Cardiac muscle cell (in vitro differentiated cells and primary cell): Measurements from ENCODE around the gene NAPB. TPM values are rescaled to one million over a fixed set of nuclear protein-coding genes. Genes with fewer than 3 reads are reported as not detected.

Experiments used
- DNase-seq, 2 donors: peaks; one replicate each; pipeline versions ENCODE4 v3.0.0 to v3.0.0-alpha.2; 2010 to 2017; ENCODE audit warnings: low read depth in 1 of 2, low spot score in 1 of 2
- H3K27ac ChIP-seq: fragments of 200-600 bp; sonication (generic); 2 replicates; pipeline ENCODE4 v1.5.1; 2016
- H3K27me3 ChIP-seq: fragments of 200-600 bp; sonication (generic); 2 replicates; pipeline ENCODE4 v1.6.0; 2016; ENCODE audit warnings: control low read depth
- H3K36me3 ChIP-seq: fragments of 200-600 bp; sonication (generic); 2 replicates; pipeline ENCODE4 v1.5.1; 2016; ENCODE audit warnings: control low read depth
- H3K4me1 ChIP-seq: fragments of 200-600 bp; sonication (generic); 2 replicates; pipeline ENCODE4 v1.8.1; 2017; ENCODE audit warnings: low read depth, mild to moderate bottlenecking, mixed run types
- H3K4me3 ChIP-seq: fragments of 200-600 bp; sonication (generic); 2 replicates; pipeline ENCODE4 v1.5.1; 2016; ENCODE audit warnings: mild to moderate bottlenecking
- H3K9me3 ChIP-seq: fragments of 200-600 bp; sonication (generic); 2 replicates; pipeline ENCODE4 v1.5.1; 2017; ENCODE audit warnings: low read depth, mild to moderate bottlenecking, control low read depth
- polyA plus RNA-seq: library from polyadenylated mRNA; unstranded; fragments of >200 nt; fragmentation: Nextera tagmentation; extraction: Ambion mirVana; gene quantifications from 2 replicates; pipeline ENCODE4 v1.2.1, GENCODE V29; 2016
- total RNA-seq: library from RNA; depleted of rRNA; stranded (reverse); fragments of >200 nt; gene quantifications from 2 replicates; pipeline ENCODE4 v1.2.3, GENCODE V29; 2016
- TF ChIP-seq, protein P1 (sequence below): IDR thresholded peaks from 2 replicates; pipeline ENCODE4 v1.5.1; 2012; ENCODE audit warnings: low read depth, mild to moderate bottlenecking, low read length

NAPB gene
- total and polyA plus RNA-seq, 2 experiments from 2014 or later, result 12.9 to 16.6 TPM

DNA sequence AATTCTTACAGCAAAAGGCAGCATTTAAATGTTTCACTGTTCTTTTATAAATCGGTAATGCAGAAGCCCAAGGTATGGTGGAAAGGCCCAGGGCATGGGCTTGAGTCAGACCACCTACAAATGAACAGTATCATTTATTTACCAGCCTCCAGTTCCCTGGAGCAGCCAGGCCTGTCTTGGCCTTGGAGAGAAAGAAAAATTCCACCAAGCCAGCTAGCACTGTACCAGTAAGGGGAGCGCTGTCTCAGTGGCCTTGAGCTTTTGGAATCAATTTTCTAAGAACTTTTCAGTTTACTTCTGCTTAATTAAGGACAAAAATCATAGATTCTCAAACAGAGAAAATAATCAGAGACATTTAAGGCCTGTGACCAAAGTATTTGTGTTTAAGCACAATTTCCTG, 12.3 kb downstream of the NAPB start:
- Histone ChIP-seq H3K27ac (no peak overlapping the region), H3K9me3 (no peaks in the 10 kb centered on the region), H3K36me3 (no peaks in the 10 kb centered on the region), H3K27me3 (no peaks in the 10 kb centered on the region), H3K4me1 (peaks cover 14% of the 10 kb centered on the region), H3K4me3 (no peak overlapping the region)
- TF ChIP-seq, protein P1, sequence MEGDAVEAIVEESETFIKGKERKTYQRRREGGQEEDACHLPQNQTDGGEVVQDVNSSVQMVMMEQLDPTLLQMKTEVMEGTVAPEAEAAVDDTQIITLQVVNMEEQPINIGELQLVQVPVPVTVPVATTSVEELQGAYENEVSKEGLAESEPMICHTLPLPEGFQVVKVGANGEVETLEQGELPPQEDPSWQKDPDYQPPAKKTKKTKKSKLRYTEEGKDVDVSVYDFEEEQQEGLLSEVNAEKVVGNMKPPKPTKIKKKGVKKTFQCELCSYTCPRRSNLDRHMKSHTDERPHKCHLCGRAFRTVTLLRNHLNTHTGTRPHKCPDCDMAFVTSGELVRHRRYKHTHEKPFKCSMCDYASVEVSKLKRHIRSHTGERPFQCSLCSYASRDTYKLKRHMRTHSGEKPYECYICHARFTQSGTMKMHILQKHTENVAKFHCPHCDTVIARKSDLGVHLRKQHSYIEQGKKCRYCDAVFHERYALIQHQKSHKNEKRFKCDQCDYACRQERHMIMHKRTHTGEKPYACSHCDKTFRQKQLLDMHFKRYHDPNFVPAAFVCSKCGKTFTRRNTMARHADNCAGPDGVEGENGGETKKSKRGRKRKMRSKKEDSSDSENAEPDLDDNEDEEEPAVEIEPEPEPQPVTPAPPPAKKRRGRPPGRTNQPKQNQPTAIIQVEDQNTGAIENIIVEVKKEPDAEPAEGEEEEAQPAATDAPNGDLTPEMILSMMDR, result no peak
- no peak for DNase-seq

DNA sequence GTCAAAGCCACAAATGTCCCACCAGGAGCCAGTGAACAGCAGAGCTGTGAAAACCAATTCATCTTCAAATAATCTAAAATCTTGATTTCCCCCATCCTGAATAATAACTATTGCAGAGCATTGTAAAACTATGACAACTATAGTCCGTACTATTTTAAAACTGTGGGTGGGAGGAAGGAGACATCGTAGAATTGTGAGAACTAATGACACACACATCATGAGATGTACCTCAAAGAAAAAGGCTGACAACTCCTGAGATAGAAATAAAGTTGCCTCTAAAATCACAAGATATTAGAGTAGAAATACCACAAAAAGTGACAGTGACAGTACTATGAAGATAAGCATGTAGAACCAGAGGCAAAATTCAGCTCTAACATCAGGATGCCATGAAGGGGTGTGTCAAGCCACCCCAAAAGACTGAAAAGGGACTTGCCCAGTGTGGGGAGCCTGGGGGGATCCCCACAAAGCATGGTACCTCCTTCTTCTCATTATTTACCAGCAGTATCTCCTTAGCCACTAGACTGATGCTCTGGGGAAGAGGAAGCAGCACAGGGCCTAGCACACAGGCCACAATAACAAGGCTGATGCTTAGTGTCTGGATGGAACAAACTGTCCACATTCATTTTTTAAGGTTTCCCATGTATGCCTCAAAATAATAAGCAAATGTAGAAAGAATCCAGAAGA, 13.4 kb downstream of the NAPB start:
- no peaks in the 10 kb centered on the region for H3K36me3 ChIP-seq
- DNase-seq, result no peak
- TF ChIP-seq, protein P1, result no peak
- no peak overlapping the region for H3K27ac ChIP-seq
- peaks cover 14% of the 10 kb centered on the region for H3K4me1 ChIP-seq
- H3K4me3 ChIP-seq, result no peak overlapping the region
- no peaks in the 10 kb centered on the region for H3K27me3 ChIP-seq
- no peaks in the 10 kb centered on the region for H3K9me3 ChIP-seq

DNA sequence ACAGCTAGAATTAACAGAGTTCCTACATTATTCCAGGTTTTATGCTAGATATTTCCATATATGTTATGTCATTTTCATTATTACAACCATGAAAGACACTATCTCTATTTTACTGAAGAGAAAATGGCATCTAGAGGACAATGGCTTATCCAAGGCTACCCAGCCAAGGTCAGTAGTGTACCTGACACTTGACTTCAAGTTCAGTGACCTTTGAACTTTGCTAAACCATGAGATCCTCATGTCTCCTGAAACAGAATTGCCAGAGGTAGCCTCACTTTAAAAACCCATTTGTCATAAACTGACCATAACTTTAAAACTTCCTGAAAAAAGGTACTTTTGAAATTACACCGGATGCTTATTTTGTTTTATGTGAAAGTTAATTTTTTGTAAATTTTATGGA, 14.4 kb downstream of the NAPB start:
- TF ChIP-seq, protein P1, result no peak
- DNase-seq, result no peak
- Histone ChIP-seq H3K9me3 (no peaks in the 10 kb centered on the region), H3K36me3 (no peaks in the 10 kb centered on the region), H3K4me1 (peaks cover 7% of the 10 kb centered on the region), H3K27ac (no peak overlapping the region), H3K27me3 (no peaks in the 10 kb centered on the region), H3K4me3 (no peak overlapping the region)

DNA sequence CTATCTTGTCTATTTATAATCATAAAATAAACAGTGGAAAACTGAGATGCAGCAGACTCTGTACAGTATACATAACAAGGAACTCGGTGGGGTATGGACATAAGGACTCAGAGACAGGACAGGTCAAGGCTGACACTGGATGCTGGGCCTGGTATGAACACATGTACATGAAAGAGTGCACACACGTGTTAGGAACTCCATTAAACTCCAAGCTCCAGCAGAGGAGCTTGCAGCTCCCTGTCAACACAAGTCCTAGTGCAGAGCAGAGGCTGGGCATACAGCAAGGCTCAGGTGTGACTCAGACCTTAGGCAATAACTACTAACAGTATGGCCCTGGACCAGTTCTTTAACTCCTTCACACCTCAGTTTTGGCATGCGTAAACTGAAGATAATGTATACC, 17.1 kb downstream of the NAPB start:
- Histone ChIP-seq H3K9me3 (no peaks in the 10 kb centered on the region), H3K4me3 (no peak overlapping the region), H3K4me1 (peaks cover 14% of the 10 kb centered on the region), H3K27ac (no peak overlapping the region), H3K27me3 (no peaks in the 10 kb centered on the region), H3K36me3 (no peaks in the 10 kb centered on the region)
- peak in 1 of 2 donors; percentile 55 for DNase-seq
- TF ChIP-seq, protein P1, result no peak

DNA sequence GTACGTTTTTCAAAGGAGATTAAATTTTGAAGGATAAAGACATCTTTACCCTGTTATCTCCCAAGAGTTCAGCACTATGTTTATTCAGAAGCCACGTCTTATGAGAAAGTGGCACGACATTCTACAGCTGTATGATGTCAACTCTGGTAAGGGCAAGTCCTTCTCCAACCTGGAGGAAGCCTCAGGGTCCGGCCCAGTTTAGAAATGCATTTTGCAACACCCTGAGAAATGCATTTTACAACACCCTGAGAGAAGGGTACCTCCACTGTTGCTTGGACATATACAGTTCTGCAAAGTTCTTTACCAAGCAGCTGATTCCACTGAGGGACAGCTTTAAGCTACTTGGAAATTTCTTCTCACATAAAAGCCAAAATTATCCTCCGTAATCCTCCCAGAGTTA, 17.5 kb downstream of the NAPB start:
- H3K4me3 ChIP-seq, result no peak overlapping the region
- no peaks in the 10 kb centered on the region for H3K27me3 ChIP-seq
- DNase-seq, result peak in 1 of 2 donors; percentile 33
- no peaks in the 10 kb centered on the region for H3K36me3 ChIP-seq
- H3K9me3 ChIP-seq, result no peaks in the 10 kb centered on the region
- TF ChIP-seq, protein P1, result no peak
- no peak overlapping the region for H3K27ac ChIP-seq
- peaks cover 14% of the 10 kb centered on the region for H3K4me1 ChIP-seq
